ENCODE results near the gene ZNF219. TPM values are rescaled to one million over a fixed set of nuclear protein-coding genes. Genes with fewer than 3 reads are reported as not detected.

ZNF219 gene
- total and polyA plus RNA-seq, 2 of the 13 experiments (the other 11 are each of a cell fraction or from before 2014, with no cell fraction given), result 34.5 to 36.6 TPM

GRCh38 chr14:21092273-21093011 is 6.0 kb downstream of the ZNF219 start (continued):
- TF ChIP-seq SATB2 (CRISPR knock-in tag; IDR thresholded peaks at IDR 0.05) (no peak), TCF7L2 (IDR thresholded peaks at IDR 0.05; ENCODE audit: low read depth, low read length) (no peak), AKAP8 (CRISPR knock-in tag; IDR thresholded peaks at IDR 0.05) (peak; percentile 97), FOSL1 (CRISPR knock-in tag; IDR thresholded peaks at IDR 0.05; ENCODE audit: borderline replicate concordance) (no peak), ZNF547 (CRISPR knock-in tag; IDR thresholded peaks at IDR 0.05) (peak; percentile 90), ZNF543 (CRISPR knock-in tag; IDR thresholded peaks at IDR 0.05) (peak; percentile 56; the same call in 1 of the 2 replicates), E2F5 (CRISPR knock-in tag; conservative IDR thresholded peaks at IDR 0.05) (no peak; the same call in none of the 2 replicates), ZNF343 (CRISPR knock-in tag; IDR thresholded peaks at IDR 0.05) (peak; percentile 91; the same call in 1 of the 2 replicates), ZNF407 (CRISPR knock-in tag; IDR thresholded peaks at IDR 0.05; ENCODE audit: not compliant biosample characterization) (no peak), TEF (CRISPR knock-in tag; IDR thresholded peaks at IDR 0.05) (no peak), BATF2 (CRISPR knock-in tag; IDR thresholded peaks at IDR 0.05) (no peak; the same call in none of the 2 replicates), SRY (CRISPR knock-in tag; IDR thresholded peaks at IDR 0.05) (no peak), USF2 (IDR thresholded peaks at IDR 0.05; ENCODE audit: low read depth, low read length) (no peak), USF2 (CRISPR knock-in tag; IDR thresholded peaks at IDR 0.05; ENCODE audit: borderline replicate concordance) (no peak), ZSCAN21 (CRISPR knock-in tag; IDR thresholded peaks at IDR 0.05; ENCODE audit: borderline replicate concordance) (peak; percentile 98), ZNF333 (CRISPR knock-in tag; IDR thresholded peaks at IDR 0.05; ENCODE audit: borderline replicate concordance) (0 out of 2 replicates have a peak, but pooled peaks have one; percentile 60)

Data from HepG2 (cell line).